T-helper 17 cell (primary cell): Measurements from ENCODE around the gene KCNMA1. TPM values are rescaled to one million over a fixed set of nuclear protein-coding genes. Genes with fewer than 3 reads are reported as not detected.

Experiments
- ATAC-seq: fragments of 150-1000 bp; cut with Tn5 transposase; 2 replicates; pipeline ENCODE4 v1.10.0; 2021; ENCODE audit warnings: mild to moderate bottlenecking, moderate library complexity
- DNase-seq, 3 donors: peaks; one replicate each; pipeline versions ENCODE4 v3.0.0 to v3.0.0-alpha.2; 2020 to 2021
- H3K9me3 ChIP-seq: one replicate; pipeline ENCODE4 v1.7.0; 2013; ENCODE audit warnings: low read length, mild to moderate bottlenecking; ENCODE audit not compliant: control insufficient read depth, poor library complexity, severe bottlenecking
- H3K27ac Mint-ChIP-seq: one replicate; pipeline ENCODE4 v1.8.0; 2022; ENCODE audit warnings: mild to moderate bottlenecking, moderate library complexity, mixed read lengths
- H3K27me3 Mint-ChIP-seq: one replicate; pipeline ENCODE4 v1.8.0; 2022; ENCODE audit warnings: mixed read lengths
- H3K36me3 Mint-ChIP-seq: one replicate; pipeline ENCODE4 v1.8.0; 2022; ENCODE audit warnings: low read depth, mixed read lengths
- H3K4me1 Mint-ChIP-seq: one replicate; pipeline ENCODE4 v1.8.0; 2022; ENCODE audit warnings: mild to moderate bottlenecking, mixed read lengths
- H3K4me3 Mint-ChIP-seq: one replicate; pipeline ENCODE4 v1.8.0; 2022; ENCODE audit warnings: mild to moderate bottlenecking, moderate library complexity, mixed read lengths
- total RNA-seq, 4 donors: library from RNA in 2 of 4; stranded (reverse) in 2 of 4; gene quantifications; one replicate each; pipeline ENCODE4 v1.2.3 and lab custom pipeline; 2022 to 2026

Gene KCNMA1
- total RNA-seq, 2 donors from 2014 or later = 0.27 TPM; not detected in 1

- Mint-ChIP-seq H3K36me3 (no peaks in the 10 kb centered on the region), H3K4me3 (no peak overlapping the region), H3K4me1 (peaks cover 4% of the 10 kb centered on the region), H3K27me3 (no peaks in the 10 kb centered on the region), H3K27ac (no peak overlapping the region)
- no peaks in the 10 kb centered on the region for H3K9me3 ChIP-seq
- DNase-seq (no peak), ATAC-seq (no peak)
Observed at GRCh38 chr10:76879116-76879913, 758.3 kb downstream of the KCNMA1 start.

- Mint-ChIP-seq H3K4me1 (peaks cover 4% of the 10 kb centered on the region), H3K27me3 (no peaks in the 10 kb centered on the region), H3K4me3 (no peak overlapping the region), H3K27ac (no peak overlapping the region), H3K36me3 (no peaks in the 10 kb centered on the region)
- H3K9me3 ChIP-seq = no peaks in the 10 kb centered on the region
- DNase-seq = no peak
- no peak for ATAC-seq
Observed at GRCh38 chr10:76878514-76878913, 759.1 kb downstream of the KCNMA1 start.

- no peaks in the 10 kb centered on the region for H3K9me3 ChIP-seq
- Mint-ChIP-seq H3K27ac (no peak overlapping the region), H3K36me3 (no peaks in the 10 kb centered on the region), H3K27me3 (no peaks in the 10 kb centered on the region), H3K4me1 (no peaks in the 10 kb centered on the region), H3K4me3 (no peak overlapping the region)
- no peak for ATAC-seq
- DNase-seq = no peak
Observed at GRCh38 chr10:76874896-76875295, 762.7 kb downstream of the KCNMA1 start.

GRCh38 chr10:76874176-76874575 is 763.4 kb downstream of the KCNMA1 start:
- Mint-ChIP-seq H3K27ac (no peak overlapping the region), H3K27me3 (no peaks in the 10 kb centered on the region), H3K36me3 (no peaks in the 10 kb centered on the region), H3K4me3 (no peak overlapping the region), H3K4me1 (no peaks in the 10 kb centered on the region)
- ATAC-seq (no peak), DNase-seq (no peak)
- H3K9me3 ChIP-seq = no peaks in the 10 kb centered on the region

GRCh38 chr10:76871697-76872295 is 765.8 kb downstream of the KCNMA1 start:
- H3K27me3 Mint-ChIP-seq = no peaks in the 10 kb centered on the region
- H3K9me3 ChIP-seq = no peaks in the 10 kb centered on the region
- DNase-seq (no peak), ATAC-seq (no peak)
- no peaks in the 10 kb centered on the region for H3K36me3 Mint-ChIP-seq
- no peak overlapping the region for H3K4me3 Mint-ChIP-seq
- no peaks in the 10 kb centered on the region for H3K4me1 Mint-ChIP-seq
- no peak overlapping the region for H3K27ac Mint-ChIP-seq

- ATAC-seq = no peak
- no peak for DNase-seq
- Mint-ChIP-seq H3K27ac (no peak overlapping the region), H3K27me3 (no peaks in the 10 kb centered on the region), H3K36me3 (no peaks in the 10 kb centered on the region), H3K4me1 (no peaks in the 10 kb centered on the region), H3K4me3 (no peak overlapping the region)
- no peaks in the 10 kb centered on the region for H3K9me3 ChIP-seq
Observed at GRCh38 chr10:76869931-76870330, 767.7 kb downstream of the KCNMA1 start.

- H3K27ac Mint-ChIP-seq = no peak overlapping the region
- H3K9me3 ChIP-seq = no peaks in the 10 kb centered on the region
- H3K36me3 Mint-ChIP-seq = no peaks in the 10 kb centered on the region
- no peaks in the 10 kb centered on the region for H3K4me1 Mint-ChIP-seq
- no peak for ATAC-seq
- DNase-seq = no peak
- no peak overlapping the region for H3K4me3 Mint-ChIP-seq
- H3K27me3 Mint-ChIP-seq = no peaks in the 10 kb centered on the region
Observed at GRCh38 chr10:76868098-76868977, 769.3 kb downstream of the KCNMA1 start.

- DNase-seq (no peak), ATAC-seq (no peak)
- Mint-ChIP-seq H3K27ac (no peak overlapping the region), H3K36me3 (no peaks in the 10 kb centered on the region), H3K4me3 (no peak overlapping the region), H3K4me1 (no peaks in the 10 kb centered on the region), H3K27me3 (no peaks in the 10 kb centered on the region)
- no peaks in the 10 kb centered on the region for H3K9me3 ChIP-seq
Observed at GRCh38 chr10:76866841-76867586, 770.6 kb downstream of the KCNMA1 start.

GRCh38 chr10:76864922-76865321 is 772.7 kb downstream of the KCNMA1 start:
- no peaks in the 10 kb centered on the region for H3K27me3 Mint-ChIP-seq
- no peaks in the 10 kb centered on the region for H3K4me1 Mint-ChIP-seq
- H3K4me3 Mint-ChIP-seq = no peak overlapping the region
- ATAC-seq (no peak), DNase-seq (no peak)
- no peak overlapping the region for H3K27ac Mint-ChIP-seq
- H3K9me3 ChIP-seq = no peaks in the 10 kb centered on the region
- H3K36me3 Mint-ChIP-seq = no peaks in the 10 kb centered on the region

GRCh38 chr10:76858721-76859120 is 778.9 kb downstream of the KCNMA1 start:
- no peaks in the 10 kb centered on the region for H3K4me1 Mint-ChIP-seq
- no peak overlapping the region for H3K27ac Mint-ChIP-seq
- ATAC-seq (no peak), DNase-seq (no peak)
- H3K36me3 Mint-ChIP-seq = no peaks in the 10 kb centered on the region
- H3K9me3 ChIP-seq = no peaks in the 10 kb centered on the region
- no peak overlapping the region for H3K4me3 Mint-ChIP-seq
- no peaks in the 10 kb centered on the region for H3K27me3 Mint-ChIP-seq

GRCh38 chr10:76840802-76841201 is 796.8 kb downstream of the KCNMA1 start:
- ATAC-seq (no peak), DNase-seq (no peak)
- Mint-ChIP-seq H3K36me3 (no peaks in the 10 kb centered on the region), H3K4me1 (no peaks in the 10 kb centered on the region), H3K27ac (no peak overlapping the region), H3K27me3 (no peaks in the 10 kb centered on the region), H3K4me3 (no peak overlapping the region)
- H3K9me3 ChIP-seq = no peaks in the 10 kb centered on the region

GRCh38 chr10:76839276-76839675 is 798.3 kb downstream of the KCNMA1 start:
- Mint-ChIP-seq H3K4me1 (no peaks in the 10 kb centered on the region), H3K27ac (no peak overlapping the region), H3K4me3 (no peak overlapping the region), H3K27me3 (no peaks in the 10 kb centered on the region), H3K36me3 (no peaks in the 10 kb centered on the region)
- H3K9me3 ChIP-seq = no peaks in the 10 kb centered on the region
- DNase-seq = no peak
- ATAC-seq = no peak

- H3K4me1 Mint-ChIP-seq = no peaks in the 10 kb centered on the region
- no peak for DNase-seq
- H3K4me3 Mint-ChIP-seq = no peak overlapping the region
- no peaks in the 10 kb centered on the region for H3K27me3 Mint-ChIP-seq
- no peak overlapping the region for H3K27ac Mint-ChIP-seq
- H3K36me3 Mint-ChIP-seq = no peaks in the 10 kb centered on the region
- no peaks in the 10 kb centered on the region for H3K9me3 ChIP-seq
- ATAC-seq = no peak
Observed at GRCh38 chr10:76830218-76830617, 807.4 kb downstream of the KCNMA1 start.
